OCI-LY7 (cell line): ENCODE measurements around the gene RHOG. TPM values are rescaled to one million over a fixed set of nuclear protein-coding genes. Genes with fewer than 3 reads are reported as not detected.

Experiments used
- BruUV-seq: library from RNA; stranded (reverse); fragments of 400-500 nt; replicated peaks from 2 replicates; lab custom pipeline; 2021; lab: Mats Ljungman, UMichigan
- CTCF ChIA-PET: fragments of 300-600 bp; sonication (Branson Sonifier 250); formaldehyde crosslinking; loops from one replicate; lab custom pipeline; 2022; ENCODE audit warnings: antibody characterized with exemption; ENCODE audit not compliant: unreplicated experiment; lab: Charles Lee
- POLR2A ChIA-PET: fragments of 300-600 bp; sonication (Branson Sonifier 250); formaldehyde crosslinking; loops from one replicate; lab custom pipeline; 2022; ENCODE audit warnings: antibody characterized with exemption; lab: Charles Lee
- DNase-seq: peaks from one replicate; pipeline ENCODE4 v3.0.0-alpha.2; 2015; ENCODE audit warnings: low spot score
- H2AFZ ChIP-seq: fragments of 200-600 bp; sonication (generic), shearing (Covaris generic); 2 replicates; pipeline ENCODE4 v1.6.1; 2014; ENCODE audit warnings: mild to moderate bottlenecking, antibody characterized with exemption, low read length, moderate library complexity
- H3K27ac ChIP-seq: fragments of 200-600 bp; sonication (generic); 2 replicates; pipeline ENCODE4 v1.5.1; 2014; ENCODE audit warnings: mixed run types, low read depth, mild to moderate bottlenecking, moderate library complexity, low read length, inconsistent platforms; ENCODE audit not compliant: poor library complexity, severe bottlenecking
- H3K36me3 ChIP-seq: fragments of 200-600 bp; sonication (generic); 2 replicates; pipeline ENCODE4 v1.6.1; 2014; ENCODE audit warnings: mild to moderate bottlenecking, antibody characterized with exemption, low read length, moderate library complexity, mixed read lengths; ENCODE audit not compliant: insufficient read depth
- H3K4me1 ChIP-seq: fragments of 200-600 bp; sonication (generic); 2 replicates; pipeline ENCODE4 v1.5.1; 2014; ENCODE audit warnings: mild to moderate bottlenecking, low read length; ENCODE audit not compliant: insufficient read depth, poor library complexity, severe bottlenecking
- H3K4me2 ChIP-seq: fragments of 200-600 bp; sonication (generic); 2 replicates; pipeline ENCODE4 v1.6.1; 2014; ENCODE audit warnings: mild to moderate bottlenecking, low read length
- H3K4me3 ChIP-seq: fragments of 200-600 bp; sonication (generic); 2 replicates; pipeline ENCODE4 v1.5.1; 2014; ENCODE audit warnings: mild to moderate bottlenecking, low read depth, low read length; ENCODE audit not compliant: poor library complexity, severe bottlenecking
- H3K79me2 ChIP-seq: fragments of 200-600 bp; sonication (generic); 2 replicates; pipeline ENCODE4 v1.6.1; 2016; ENCODE audit warnings: low read depth, mild to moderate bottlenecking, low read length, moderate library complexity, mixed read lengths; ENCODE audit not compliant: insufficient read depth
- H3K9me2 ChIP-seq: fragments of 200-600 bp; sonication (generic); 2 replicates; pipeline ENCODE4 v1.6.1; 2016; ENCODE audit warnings: mild to moderate bottlenecking, low read length, mixed read lengths; ENCODE audit not compliant: insufficient read depth
- H3K9me3 ChIP-seq: fragments of 200-600 bp; sonication (generic); 2 replicates; pipeline ENCODE4 v1.6.1; 2014; ENCODE audit warnings: mild to moderate bottlenecking, mixed run types, low read length, mixed read lengths
- H4K20me1 ChIP-seq: fragments of 200-600 bp; sonication (generic); 2 replicates; pipeline ENCODE4 v1.6.1; 2014; ENCODE audit warnings: mild to moderate bottlenecking, antibody characterized with exemption, low read length, moderate library complexity, mixed read lengths; ENCODE audit not compliant: insufficient read depth
- CTCF ChIP-seq: fragments of 200-600 bp; sonication (generic); conservative IDR thresholded peaks from 2 replicates; pipeline ENCODE4 v1.5.1; 2014; ENCODE audit warnings: mild to moderate bottlenecking, antibody characterized with exemption, low read length, moderate library complexity, mixed read lengths
- EZH2phosphoT487 ChIP-seq: fragments of 200-600 bp; sonication (generic); IDR thresholded peaks from 2 replicates; pipeline ENCODE4 v1.6.1; 2018; ENCODE audit warnings: low read depth, borderline replicate concordance, mild to moderate bottlenecking, mixed run types, antibody characterized with exemption, low read length, moderate library complexity, mixed read lengths
- intact Hi-C: fragments of 100-400 bp; cut with micrococcal nuclease; formaldehyde crosslinking; loops from one replicate; pipeline ENCODE4 v1.10.0; 2022; ENCODE audit not compliant: unreplicated experiment
- total RNA-seq, 2 experiments: library from RNA; depleted of rRNA in 1 of 2; stranded (reverse); fragments of >200 nt in 1 of 2; shearing (Covaris generic) in 1 of 2; gene quantifications; 2 replicates each; pipeline ENCODE4 v1.2.3, GENCODE V29; 2014 to 2022

Gene RHOG
- total RNA-seq, 2 experiments from 2014 or later: 26.2 to 57.8 TPM

GRCh38 chr11:3866206-3866605 lies 25.4 kb upstream of the RHOG start:
- H3K9me3 ChIP-seq: no peaks in the 10 kb centered on the region
- no TSS peak for BruUV-seq
- TF ChIP-seq CTCF (0 out of 2 replicates have a peak, but pooled peaks have one; percentile 27), EZH2phosphoT487 (no peak)
- H3K4me1 ChIP-seq: peaks cover 60% of the 10 kb centered on the region
- no peaks in the 10 kb centered on the region; the same call in 1 of the 2 replicates for H3K36me3 ChIP-seq
- no peaks in the 10 kb centered on the region for H4K20me1 ChIP-seq
- H3K27ac ChIP-seq: peak overlapping the region; percentile 63
- intact Hi-C loops: no loop called here
- CTCF ChIA-PET: interaction anchor here (0.6 to 1.2 kb wide), 3 partner anchors 8 to 29 kb away, joined by 3 to 4 read pairs (median 3); no protein-coding TSS in a partner anchor
- peak overlapping the region; percentile 33 for H3K4me3 ChIP-seq
- H3K4me2 ChIP-seq: peak overlapping the region; percentile 63
- peaks cover 65% of the 10 kb centered on the region for H3K79me2 ChIP-seq
- H3K9me2 ChIP-seq: no peaks in the 10 kb centered on the region
- DNase-seq: peak; percentile 51
- no peak overlapping the region for H2AFZ ChIP-seq
- POLR2A ChIA-PET: interaction anchor here (0.7 to 2.4 kb wide), 6 partner anchors 10 to 82 kb away, joined by 3 to 12 read pairs (median 8); partner anchors contain the start of gene STIM1

GRCh38 chr11:3865388-3866193 lies 24.8 kb upstream of the RHOG start:
- no peaks in the 10 kb centered on the region for H4K20me1 ChIP-seq

More at GRCh38 chr11:3865388-3866193, 24.8 kb upstream of the RHOG start:
- Histone ChIP-seq H3K4me2 (peak overlapping the region; percentile 63), H3K9me2 (no peaks in the 10 kb centered on the region), H3K36me3 (no peaks in the 10 kb centered on the region; the same call in 1 of the 2 replicates), H3K27ac (peak overlapping the region; percentile 63), H2AFZ (no peak overlapping the region), H3K79me2 (peaks cover 70% of the 10 kb centered on the region), H3K9me3 (no peaks in the 10 kb centered on the region), H3K4me1 (peaks cover 63% of the 10 kb centered on the region), H3K4me3 (peak overlapping the region; percentile 33)
- intact Hi-C loops: no loop called here
- DNase-seq: peak; percentile 73
- BruUV-seq: no TSS peak
- POLR2A ChIA-PET: interaction anchor here (0.7 to 2.4 kb wide), 8 partner anchors 10 to 83 kb away, joined by 3 to 12 read pairs (median 6); partner anchors contain the start of gene STIM1
- no peak for TF ChIP-seq CTCF
- no peak for TF ChIP-seq EZH2phosphoT487
- CTCF ChIA-PET: interaction anchor here (0.6 to 1.2 kb wide), 2 partner anchors 9 to 30 kb away, joined by 3 read pairs; no protein-coding TSS in a partner anchor
